NCI-H2227 treated with DMSO at 0.1 percent for 48 hours (cell line): Measurements from ENCODE around the gene ZER1.
"Not testable (repeated sequence)": the region's sequence is repeated elsewhere in the genome, so short reads cannot be mapped to it uniquely, and the experiment has no call there.

Experiments used
- DNase-seq: peaks from one replicate; lab custom pipeline; 2025; lab: John Stamatoyannopoulos, UW

ZER1 gene

DNA sequence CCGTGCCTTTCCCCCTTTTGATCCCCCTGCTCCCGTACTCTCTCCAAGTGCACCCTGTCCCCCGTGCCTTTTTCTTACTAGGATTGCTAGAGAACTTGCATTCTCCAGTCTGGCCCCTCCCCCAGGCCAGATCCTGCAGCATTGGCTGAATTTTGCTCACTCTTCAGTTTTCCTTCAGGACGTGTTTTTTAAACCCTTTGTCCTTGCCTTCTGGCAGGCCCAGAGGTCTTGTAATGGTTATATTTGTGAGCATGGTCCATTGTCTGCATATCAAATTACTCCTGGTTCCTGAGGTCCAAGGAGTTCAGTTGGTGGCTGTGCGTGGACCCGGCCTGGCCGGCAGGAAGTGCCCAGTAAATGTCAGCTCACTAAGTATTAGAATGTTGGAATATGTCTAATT is 15.9 kb upstream of the ZER1 start:
- DNase-seq = no peak

DNA sequence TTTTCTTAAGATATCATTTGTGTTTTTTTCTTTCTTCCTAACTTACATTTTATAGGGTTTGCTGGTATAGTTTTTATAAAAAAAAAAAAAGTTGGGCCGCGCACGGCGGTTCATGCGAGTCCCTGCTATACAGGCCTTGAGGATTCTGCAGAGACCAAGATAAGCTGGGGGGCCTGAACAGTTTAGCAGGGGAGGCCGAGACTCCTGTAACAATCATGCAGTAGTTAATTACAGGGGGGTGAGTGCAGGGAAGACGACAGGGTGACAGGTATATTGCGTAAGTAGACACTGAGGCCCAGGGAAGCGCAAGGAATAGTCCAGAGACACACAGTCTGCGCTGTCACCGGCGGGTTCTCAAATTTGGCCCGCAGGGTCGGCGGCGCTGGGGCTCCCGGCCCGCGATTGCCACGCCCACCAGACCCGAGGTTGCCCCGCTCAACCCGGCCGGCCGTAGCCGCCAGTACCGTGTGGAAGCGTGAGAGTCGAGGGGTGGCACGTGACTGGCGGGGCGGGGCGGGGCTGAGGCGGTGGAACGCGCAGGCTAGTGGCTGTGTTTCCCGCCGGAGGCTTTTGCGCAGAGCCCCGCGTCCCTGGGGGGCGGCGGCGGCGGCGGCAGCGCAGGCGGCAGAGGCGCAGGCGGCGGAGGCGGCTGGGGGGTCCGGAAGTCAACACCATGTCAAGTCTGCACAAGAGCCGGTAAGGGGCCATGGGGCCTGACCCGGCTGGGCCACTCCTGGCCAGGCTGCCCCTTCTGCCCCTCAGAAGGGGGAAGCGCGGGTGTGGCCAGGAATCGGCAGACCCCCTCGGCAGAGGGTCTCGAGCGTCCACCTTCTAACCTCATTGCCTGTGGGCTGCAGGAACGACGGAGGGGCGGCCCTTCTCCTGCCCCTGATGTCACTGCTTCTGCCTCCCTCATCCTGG is 15.2 kb upstream of the ZER1 start, which contains the start of gene TBC1D13:
Gene TBC1D13, plus strand, starts transcription at position 573 of the 921 bp plus-strand sequence. Its CDS starts 101 bp downstream, at position 674.
- DNase-seq = peak; percentile 83

DNA sequence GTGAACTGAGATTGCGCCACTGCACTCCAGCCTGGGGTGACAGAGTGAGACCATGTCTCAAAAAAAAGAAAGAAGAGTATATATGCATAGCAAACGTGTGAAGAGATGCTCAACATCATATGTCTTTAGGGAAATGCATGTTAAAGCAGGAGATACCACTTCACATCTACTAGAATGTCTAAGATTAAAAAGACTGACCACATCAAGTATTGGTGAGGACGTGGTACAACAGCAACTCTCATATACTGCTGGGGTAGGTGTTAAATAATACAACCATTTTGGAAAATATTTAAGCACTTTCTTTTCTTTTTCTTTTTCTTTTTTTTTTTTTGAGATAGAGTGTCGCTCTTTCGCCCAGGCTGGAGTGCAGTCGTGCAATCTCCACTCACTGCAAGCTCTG is 13.7 kb upstream of the ZER1 start:
- DNase-seq = no peak

DNA sequence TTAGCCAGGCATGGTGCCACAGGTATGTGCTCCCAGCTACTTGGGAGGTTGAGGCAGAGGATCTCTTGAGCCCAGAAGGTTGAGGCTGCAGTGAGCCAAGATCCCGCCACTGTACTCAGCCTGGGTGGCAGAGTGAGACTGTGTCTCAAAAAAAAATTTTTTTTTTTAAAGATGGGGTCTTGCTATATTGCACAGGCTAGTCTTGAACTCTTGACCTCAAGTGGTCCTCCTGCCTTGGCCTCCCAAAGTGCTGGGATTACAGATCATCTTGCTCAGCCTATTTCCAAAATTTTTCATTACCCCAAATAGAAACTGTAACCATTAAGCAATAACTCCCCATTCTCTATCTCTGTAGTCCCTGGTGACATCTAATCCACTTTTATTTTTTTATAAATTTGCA is 10.9 kb upstream of the ZER1 start:
- no peak for DNase-seq

DNA sequence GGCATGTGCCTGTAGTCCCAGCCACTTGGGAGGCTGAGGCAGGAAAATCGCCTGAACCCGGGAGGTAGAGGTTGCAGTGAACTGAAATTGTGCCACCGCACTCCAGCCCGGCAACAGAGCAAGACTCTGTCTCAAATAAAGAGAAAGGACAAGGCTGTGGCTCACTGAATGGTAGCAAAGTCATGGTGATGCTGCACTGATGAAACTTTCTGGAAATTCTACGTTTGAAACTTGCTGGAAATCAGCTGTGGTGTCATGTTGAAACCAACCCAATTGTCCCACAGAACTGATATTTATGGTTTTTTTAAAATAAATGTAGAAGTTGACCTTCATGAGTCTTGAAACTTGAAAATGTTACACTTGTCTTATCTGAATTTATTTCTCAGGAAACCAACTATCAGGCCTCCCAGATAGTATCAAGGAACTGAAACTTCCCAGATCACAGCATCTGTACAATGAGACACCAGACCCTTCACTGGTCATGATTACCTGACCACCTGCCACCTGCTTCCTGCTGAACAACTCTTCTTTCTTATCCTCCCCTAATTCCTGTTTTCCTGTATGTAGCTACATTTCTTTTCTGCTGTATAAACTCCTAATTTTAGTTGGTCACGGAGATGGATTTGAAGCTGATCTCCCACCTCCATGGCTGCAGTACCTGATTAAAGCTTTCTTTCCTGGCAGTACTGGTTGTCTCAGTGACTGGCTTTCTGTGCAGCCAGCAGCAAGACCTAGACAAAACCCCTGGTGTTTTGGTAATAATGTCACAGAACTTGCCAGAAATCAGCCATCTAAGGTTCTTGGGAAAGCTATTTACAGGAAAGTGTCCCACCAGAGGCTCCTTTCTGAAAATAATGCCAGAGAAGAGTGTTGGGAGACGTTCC is 9.7 kb upstream of the ZER1 start:
- no peak for DNase-seq

DNA sequence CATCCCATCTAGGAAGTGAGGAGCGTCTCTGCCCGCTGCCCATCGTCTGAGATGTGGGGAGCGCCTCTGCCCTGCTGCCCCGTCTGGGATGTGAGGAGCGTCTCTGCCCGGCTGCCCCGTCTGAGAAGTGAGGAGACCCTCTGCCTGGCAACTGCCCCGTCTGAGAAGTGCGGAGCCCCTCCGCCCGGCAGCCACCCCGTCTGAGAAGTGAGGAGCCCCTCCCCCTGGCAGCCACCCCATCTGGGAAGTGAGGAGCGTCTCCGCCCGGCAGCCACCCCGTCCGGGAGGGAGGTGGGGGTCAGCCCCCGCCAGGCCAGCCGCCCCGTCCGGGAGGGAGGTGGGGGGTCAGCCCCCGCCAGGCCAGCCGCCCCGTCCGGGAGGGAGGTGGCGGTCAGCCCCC is 8.4 kb upstream of the ZER1 start:
- not testable (repeated sequence) for DNase-seq

DNA sequence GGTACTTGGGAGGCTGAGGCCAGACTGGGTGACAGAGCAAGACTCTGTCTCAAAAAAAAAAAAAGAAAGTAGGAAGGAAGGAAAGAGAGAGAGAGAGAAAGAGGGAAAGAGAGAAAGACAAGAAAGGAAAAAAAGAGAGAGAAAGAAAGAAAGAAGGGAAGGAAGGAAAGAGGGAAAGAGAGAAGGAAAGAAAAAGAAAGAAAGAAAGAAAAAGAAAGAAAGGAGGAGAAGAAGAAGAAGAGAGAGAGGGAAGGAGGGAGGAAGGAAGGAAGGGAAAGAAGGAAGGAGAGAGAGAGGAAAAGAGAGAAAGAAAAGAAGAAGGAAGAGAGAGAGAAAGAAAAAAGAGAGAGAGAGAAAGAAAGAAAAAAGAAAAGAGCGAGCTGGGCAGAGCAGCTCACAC is 3.1 kb upstream of the ZER1 start:
- DNase-seq = no peak

DNA sequence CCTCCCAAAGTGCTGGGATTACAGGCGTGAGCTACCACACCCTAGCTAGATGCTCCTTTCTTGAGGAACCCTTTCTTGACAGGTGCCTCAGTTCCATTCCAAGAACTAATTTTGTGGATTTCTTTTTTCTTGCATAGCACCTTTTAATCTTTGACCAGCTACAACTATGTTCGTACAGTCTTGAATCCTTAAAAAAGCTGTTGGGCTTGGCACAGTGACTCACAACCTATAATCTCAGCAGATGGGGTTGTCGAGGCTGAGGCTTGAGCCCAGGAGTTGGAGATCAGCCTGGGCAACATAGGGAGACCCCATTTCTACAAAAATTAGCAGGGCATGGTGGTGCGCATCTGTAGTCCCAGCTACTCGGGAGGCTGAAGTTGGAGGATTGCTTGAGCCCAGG is 1.3 kb upstream of the ZER1 start:
- DNase-seq = no peak

DNA sequence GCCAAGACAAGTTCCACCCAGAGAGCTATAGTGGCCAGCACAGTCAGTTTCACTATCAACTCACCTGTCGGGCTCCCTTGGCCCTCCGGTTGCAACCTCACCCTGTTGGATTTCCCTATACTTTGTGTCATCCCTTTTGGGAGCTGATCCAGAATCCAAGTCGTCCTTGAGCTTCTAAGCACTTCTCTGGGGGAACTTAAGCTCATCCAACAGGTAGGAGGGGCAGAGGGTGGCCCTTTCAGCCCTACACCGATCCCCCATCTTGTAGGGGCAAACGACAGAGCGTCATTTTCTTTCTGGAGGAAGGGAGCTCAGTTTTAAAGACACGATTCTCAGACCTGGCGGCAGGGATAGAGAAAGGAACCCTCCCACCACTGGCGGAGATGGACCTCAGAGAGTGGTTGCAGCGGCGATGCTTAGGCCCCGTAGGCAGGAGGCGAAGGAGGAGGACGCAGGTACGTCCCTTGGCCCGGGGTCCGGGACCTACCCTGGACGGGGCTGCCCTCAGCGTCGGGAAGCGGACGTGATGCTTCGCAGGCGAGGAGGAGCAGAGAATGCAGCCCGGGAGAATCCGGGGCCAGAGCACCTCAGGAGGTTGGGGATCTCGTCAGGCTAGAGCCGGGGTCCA is 519 bp downstream of the ZER1 start:
- DNase-seq = no peak

DNA sequence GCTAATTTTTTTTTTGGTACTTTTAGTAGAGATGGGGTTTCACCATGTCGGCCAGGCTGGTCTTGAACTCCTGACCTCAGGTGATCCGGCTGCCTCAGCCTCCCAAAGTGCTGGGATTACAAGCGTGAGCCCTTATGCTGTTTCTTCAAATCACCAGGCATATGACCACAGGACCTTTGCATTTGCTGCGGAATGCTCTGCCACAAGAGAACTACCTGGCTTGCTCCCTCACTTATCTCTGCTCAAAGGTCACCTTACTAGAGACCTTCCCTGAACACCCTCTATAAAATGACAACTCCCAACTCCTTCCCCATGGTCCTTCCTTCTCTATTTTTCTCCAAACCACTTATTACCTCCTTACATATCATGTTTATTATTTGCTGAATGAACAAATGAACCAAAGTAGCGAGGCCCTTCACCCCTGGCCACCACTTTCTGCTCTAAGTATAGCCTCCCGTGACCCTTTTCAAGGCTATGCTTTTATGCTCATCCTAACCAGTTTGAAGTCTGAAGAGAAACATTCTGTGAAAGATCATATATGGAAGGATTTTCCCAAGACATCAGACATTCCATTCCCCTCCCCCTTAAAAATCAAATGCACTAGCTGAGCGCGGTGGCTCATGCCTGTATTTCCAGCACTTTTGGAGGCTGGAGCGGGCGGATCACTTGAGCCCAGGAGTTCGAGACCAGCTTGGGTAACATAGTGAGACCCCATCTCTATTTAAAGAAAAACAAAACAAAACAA is 1.3 kb downstream of the ZER1 start:
- no peak for DNase-seq

DNA sequence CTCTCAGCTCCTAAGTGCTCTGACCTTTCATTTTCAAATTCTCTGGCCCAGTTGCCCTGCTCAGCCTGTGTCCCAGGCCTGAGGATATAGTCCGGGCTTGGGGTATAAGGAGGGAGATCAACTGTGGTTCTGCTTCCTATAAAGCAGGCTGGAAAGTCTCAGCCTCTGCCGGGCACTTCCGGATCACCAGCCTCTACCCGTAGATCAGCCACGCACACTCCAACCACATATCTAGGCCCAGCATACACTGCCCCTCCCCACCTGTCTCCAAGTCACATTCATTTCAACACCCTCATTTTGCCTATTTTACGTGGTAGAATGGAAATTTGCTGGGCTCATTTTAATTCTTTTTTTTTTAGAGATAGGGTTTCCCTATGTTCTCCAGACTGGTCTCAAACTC is 3.1 kb downstream of the ZER1 start:
- no peak for DNase-seq

DNA sequence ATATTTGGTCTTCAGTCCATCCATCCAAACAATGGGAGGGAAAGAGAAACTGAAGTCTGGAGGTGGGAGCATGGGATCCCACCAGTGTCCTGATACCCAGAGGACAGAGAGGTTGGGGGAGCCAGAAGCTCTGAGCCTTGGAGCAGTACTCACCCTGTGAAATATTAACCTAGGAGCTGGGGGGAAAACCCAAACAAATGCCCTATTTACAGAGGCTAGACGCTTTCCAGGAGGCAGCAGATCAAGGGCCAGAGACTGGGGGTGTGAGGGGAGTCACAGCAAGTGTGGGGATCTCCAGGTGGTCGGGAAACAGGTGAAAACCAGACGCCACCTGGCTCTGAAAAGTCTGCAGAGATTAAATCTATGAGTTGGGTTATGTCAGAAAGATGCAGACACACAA is 6.2 kb downstream of the ZER1 start:
- DNase-seq = no peak

DNA sequence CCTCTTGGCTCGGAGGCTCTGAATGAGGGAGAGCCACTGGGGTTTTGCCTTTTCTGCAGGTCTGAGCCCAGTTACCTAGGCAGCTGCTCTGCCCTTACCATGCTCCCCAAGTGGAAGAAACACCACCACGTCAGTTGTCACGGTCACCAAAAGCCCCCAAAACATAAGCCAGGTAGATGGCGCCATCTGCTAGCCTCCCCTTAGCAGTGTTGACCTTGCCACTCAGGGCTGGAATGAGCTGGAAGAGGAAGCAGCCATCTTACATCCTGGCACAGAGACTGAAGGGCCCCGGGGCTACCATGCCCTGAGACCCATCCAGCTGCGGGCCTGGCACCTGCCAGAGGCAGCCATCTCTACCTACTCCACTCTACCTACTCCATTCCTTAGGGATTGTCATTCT is 7.4 kb downstream of the ZER1 start:
- no peak for DNase-seq

DNA sequence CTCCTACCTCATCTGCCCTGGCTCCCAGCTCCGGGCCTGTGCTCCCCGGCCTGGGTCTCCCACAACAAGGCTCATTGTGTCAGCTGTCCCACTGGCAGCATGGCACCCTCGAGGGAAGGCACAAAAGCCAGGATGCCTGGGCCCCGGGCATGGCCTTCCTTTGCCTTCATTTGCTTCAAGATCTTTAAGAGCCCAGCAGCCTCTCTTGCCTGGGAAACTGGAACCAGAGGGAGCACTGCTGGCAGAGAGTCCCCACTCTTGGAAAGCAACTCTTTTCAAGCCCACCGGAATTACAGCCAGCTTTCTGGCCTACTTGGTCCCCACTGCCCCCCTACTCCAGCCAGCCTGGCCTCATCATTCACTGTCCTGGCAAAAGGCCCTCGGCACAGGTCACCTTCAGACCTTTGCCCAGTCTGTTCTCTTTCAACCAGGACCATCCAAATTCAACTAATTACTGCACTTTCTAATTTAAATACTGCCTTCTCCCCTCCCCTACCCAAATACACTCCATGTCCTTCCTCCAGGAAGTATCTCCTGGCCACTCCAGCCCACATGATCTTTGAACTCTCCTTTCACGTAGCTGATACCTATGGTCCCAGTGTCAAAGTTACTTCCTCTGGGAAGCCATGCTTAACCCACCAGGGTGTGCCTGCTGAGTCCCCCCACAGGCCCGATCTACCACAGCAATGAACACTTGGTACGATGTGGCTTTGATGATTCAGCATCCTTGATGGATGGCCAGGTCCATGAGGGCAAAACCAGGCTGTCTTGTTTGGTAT is 8.9 kb downstream of the ZER1 start:
- DNase-seq = no peak

DNA sequence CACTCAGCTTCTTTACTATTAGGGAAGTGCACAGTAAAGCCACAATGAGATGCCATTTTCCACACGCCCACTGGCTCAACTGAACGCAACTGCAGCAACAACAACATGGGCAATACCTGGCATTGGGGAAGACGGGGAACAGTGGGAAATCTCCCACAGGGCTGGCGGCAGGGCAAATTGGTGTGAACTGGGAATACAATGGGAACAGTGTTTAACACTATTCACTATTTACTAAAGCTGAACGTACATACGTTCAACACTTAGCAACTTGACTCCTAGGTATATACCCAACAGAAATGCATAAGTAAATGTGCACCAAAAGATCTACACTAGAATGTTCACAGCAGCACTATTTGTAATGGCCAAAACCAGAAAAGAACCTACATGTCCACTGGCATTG is 14.1 kb downstream of the ZER1 start:
- no peak for DNase-seq

DNA sequence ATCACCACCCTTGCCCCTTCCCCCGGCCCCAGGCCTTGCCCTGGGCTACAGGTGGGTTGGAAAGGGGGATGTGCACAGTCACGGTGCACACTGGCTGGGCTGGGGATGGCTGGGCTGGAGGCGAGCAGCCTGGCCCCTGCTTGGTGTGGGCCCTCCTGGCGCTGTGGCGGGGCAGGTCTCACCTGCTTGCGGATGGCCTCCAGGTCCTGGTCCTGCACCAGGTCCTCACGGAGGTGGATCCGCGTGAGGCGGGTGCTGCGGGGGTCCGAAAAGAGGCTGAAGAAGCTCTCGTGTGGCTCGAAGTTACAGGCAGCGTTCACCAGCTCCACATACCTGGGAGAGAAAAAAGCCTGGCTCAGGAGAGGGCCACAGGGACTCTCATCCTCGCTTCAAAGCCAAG is 18.1 kb downstream of the ZER1 start:
- DNase-seq = no peak

DNA sequence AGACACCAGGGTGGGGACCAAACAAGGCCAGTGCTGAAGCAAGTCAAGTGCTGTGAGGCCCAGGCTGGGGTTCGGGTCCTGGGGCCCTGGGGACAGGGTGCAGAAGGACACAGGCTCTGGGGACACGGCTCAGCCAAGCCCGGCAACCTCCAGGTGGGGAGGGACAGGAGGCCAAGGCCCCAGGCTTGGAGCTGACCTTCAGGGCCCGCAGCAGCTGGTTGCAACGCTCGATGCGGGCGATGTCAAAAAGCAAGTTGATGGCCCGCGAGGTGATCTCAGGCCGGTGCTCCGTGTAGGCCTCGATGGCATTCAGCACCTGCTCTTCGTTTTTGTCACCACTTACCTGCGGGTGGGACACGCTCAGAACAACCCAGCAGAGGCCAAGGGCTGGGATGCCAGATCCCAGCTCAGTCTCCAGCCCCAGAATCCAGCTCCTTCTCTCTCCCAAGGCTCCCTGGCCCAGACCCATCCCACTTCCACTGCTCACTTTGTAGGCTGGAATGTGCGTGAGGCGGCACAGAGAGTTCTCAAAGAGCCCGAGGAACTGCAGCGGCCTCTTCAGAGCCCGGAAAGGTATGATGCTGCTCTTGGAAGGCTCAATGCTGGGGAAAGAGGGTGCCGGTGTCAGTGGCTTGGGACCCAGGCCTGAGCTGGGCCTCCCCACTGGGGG is 20.7 kb downstream of the ZER1 start:
- no peak for DNase-seq

DNA sequence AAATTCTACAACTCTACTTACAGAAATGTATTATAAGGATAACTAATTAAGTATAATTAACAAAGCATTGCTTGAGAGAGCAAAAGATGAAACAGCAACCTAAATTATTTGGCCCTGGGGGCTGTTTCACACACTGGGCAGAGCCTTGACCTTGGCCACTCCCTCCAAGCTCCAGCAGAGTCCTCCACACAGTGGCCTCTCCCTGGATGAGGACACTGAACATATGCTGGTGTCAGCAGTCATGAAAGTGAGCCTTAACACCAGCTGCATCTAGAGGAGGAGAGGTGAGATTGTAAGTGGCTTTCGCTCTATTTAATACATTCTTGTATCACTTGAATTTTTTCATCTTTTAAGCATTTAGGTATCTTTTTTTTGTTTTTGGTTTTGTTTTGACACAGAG is 24.5 kb downstream of the ZER1 start:
- no peak for DNase-seq

DNA sequence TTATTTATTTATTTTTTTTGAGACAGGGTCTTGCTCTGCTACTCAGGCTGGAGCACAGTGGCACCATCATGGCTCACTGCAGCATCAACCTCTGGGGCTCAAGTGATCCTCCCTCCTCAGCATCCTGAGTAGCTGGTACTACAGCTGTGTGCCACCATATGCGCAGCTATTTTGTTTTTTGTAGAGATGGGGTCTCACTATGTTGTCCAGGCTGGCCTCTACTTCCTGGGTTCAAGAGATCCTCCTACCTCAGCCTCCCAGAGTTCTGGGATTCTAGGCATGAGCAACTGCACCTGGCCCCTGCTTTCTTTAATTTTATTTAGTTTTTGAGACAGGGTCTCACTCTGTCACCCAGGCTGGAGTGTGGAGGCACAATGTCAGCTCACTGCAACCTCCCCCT is 28.3 kb downstream of the ZER1 start:
- no peak for DNase-seq

DNA sequence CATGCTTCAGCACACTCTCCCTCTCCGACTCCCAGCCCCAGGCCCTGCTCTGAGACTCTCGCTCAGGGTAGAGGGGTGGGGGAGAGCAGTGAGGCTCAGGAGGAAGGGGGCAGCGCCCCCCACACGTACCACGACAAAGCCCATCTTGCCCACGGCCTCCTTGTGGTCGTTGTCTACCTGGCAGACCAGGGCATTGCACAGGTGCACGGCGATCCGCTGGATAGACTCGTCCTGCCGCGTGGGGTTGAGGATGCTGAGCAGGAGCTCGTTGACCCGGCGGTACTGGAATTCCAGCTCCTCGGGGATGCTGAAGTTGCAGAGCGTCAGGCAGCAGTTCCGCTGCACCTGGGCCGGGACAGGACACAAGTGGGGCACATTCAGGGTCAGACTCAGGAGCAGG is 29.3 kb downstream of the ZER1 start:
- DNase-seq = no peak

DNA sequence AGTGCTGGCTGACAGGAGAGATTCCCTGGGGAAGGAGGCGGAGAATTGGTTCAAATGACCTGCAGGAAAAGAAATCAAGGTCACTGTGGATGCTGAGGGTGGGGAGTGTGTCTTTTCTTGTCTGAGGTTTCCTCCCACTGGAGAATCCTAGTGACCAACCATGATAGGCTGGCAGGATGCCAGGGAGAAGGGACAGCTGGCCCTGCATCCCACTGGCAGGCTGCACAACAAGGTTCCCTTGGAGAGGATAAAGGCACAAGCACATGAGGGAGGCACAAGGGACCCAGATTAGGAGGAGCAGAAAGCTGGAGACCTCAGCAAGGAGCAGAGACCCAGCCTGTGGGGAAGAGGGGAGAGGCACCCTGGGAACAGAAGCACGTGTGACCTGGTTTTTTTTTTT is 36.4 kb downstream of the ZER1 start:
- DNase-seq = no peak
